ENCODE data around the gene EIPR1.
A peak's percentile ranks its signal among the peaks of the same experiment; 100 is the strongest.

Gene EIPR1

GRCh38 chr2:3312576-3313345 lies 64.9 kb downstream of the EIPR1 start:
- Histone ChIP-seq H3K4me1 (ENCODE audit: insufficient read depth, low read length) (peaks cover 7% of the 10 kb centered on the region), H3K4me3 (ENCODE audit: low read length) (no peak overlapping the region), H3K36me3 (ENCODE audit: insufficient read depth, low read length) (no peaks in the 10 kb centered on the region), H3K9me3 (ENCODE audit: low read length) (peaks cover 2% of the 10 kb centered on the region), H3K27me3 (ENCODE audit: insufficient read depth, low read length) (no peaks in the 10 kb centered on the region), H2AFZ (ENCODE audit: low read depth, low read length) (no peak overlapping the region)

GRCh38 chr2:3311601-3312000 lies 66.0 kb downstream of the EIPR1 start:
- H3K4me1 ChIP-seq (ENCODE audit: insufficient read depth, low read length) = peaks cover 7% of the 10 kb centered on the region
- H2AFZ ChIP-seq (ENCODE audit: low read depth, low read length) = no peak overlapping the region
- H3K27me3 ChIP-seq (ENCODE audit: insufficient read depth, low read length) = no peaks in the 10 kb centered on the region
- peaks cover 2% of the 10 kb centered on the region for H3K9me3 ChIP-seq (ENCODE audit: low read length)
- no peaks in the 10 kb centered on the region for H3K36me3 ChIP-seq (ENCODE audit: insufficient read depth, low read length)
- H3K4me3 ChIP-seq (ENCODE audit: low read length) = no peak overlapping the region

DNA sequence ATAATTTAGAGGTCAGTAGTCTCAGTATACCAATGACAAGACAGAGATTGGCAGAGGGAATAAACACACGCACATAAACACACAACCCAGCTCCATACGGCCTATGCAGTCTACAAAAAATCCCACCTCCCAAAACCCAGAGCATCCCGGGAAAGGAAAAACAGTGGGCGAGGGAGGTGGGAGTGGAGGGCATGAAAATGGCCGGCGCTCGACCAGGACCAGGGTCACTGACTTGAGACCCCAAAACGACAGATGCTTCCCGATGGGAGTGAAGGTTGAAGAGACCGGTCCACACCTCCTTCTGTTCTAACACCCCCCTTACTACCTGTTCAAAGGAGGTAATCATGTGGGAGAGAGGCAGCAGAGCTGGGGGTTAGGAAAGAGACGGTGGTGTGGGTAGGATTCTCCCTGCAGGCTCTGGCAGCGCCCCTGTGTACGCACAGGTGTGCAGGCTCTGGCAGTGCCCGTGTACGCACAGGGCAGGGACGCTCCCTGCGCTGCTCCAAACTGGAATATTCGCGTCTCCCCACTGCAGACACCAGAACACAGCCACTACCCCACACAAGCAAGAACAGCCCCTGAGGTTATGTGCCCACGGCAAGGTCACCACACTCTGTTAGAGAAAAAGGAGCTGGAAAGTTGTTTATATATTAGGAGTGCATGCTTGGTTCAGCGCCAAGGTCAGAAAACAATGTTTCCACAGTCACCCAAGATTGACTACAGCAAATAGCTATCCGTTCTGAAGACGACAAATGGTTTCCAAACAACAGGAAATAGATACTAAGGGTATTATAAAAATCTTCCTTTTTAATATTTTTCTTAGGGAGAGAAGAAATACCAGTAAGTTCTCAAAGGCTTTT lies 67.9 kb downstream of the EIPR1 start:
- Histone ChIP-seq H3K36me3 (ENCODE audit: insufficient read depth, low read length) (no peaks in the 10 kb centered on the region), H3K4me3 (ENCODE audit: low read length) (no peak overlapping the region), H3K27me3 (ENCODE audit: insufficient read depth, low read length) (no peaks in the 10 kb centered on the region), H3K4me1 (ENCODE audit: insufficient read depth, low read length) (peaks cover 7% of the 10 kb centered on the region), H2AFZ (ENCODE audit: low read depth, low read length) (no peak overlapping the region), H3K9me3 (ENCODE audit: low read length) (peaks cover 2% of the 10 kb centered on the region)

- peaks cover 2% of the 10 kb centered on the region for H3K9me3 ChIP-seq (ENCODE audit: low read length)
- no peak overlapping the region for H3K4me3 ChIP-seq (ENCODE audit: low read length)
- no peak overlapping the region for H2AFZ ChIP-seq (ENCODE audit: low read depth, low read length)
- no peaks in the 10 kb centered on the region for H3K27me3 ChIP-seq (ENCODE audit: insufficient read depth, low read length)
- peaks cover 11% of the 10 kb centered on the region for H3K4me1 ChIP-seq (ENCODE audit: insufficient read depth, low read length)
- no peaks in the 10 kb centered on the region for H3K36me3 ChIP-seq (ENCODE audit: insufficient read depth, low read length)
Observed at GRCh38 chr2:3307901-3308300, 69.7 kb downstream of the EIPR1 start.

DNA sequence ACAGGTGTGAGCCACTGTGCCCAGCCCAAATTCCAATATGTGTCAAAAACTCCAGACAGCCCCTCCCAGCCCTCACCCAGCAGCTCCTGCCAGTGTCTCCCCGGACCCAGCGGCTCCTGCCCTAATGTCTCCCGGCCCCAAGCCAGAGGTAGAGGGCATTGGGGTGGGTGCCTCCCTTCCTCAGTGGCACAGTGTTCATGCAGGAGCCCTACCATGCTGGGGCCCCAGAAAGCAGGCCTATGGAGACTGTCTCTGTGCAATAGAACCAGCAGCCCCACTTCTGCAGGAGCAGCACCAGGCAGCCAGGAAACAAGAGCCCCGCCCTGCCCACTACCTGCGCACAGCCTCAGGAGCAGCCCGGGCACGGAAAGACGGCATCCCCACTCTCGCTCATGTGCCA lies 70.4 kb downstream of the EIPR1 start:
- Histone ChIP-seq H3K9me3 (ENCODE audit: low read length) (peaks cover 2% of the 10 kb centered on the region), H3K36me3 (ENCODE audit: insufficient read depth, low read length) (no peaks in the 10 kb centered on the region), H3K27me3 (ENCODE audit: insufficient read depth, low read length) (no peaks in the 10 kb centered on the region), H3K4me1 (ENCODE audit: insufficient read depth, low read length) (peaks cover 17% of the 10 kb centered on the region), H2AFZ (ENCODE audit: low read depth, low read length) (no peak overlapping the region), H3K4me3 (ENCODE audit: low read length) (no peak overlapping the region)

DNA sequence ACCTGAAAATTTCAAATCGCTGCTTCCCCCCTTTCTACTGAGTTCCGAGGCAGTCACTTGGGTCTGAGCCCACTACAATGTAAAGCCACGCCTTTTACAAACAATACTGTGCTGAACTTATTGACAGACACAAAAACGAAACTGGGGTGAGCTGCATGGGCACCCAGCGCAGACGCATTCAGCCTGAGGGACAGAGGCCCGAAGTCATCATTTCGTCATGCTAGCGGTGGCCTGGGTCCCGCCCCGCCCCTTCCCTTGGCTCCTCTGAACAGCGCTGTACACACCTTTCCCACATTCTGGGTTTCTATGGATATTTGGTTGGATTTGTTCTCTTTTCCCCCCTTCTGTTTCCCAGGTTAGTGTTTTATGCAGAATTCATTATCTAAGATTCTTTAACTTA lies 71.7 kb downstream of the EIPR1 start:
- no peak overlapping the region for H2AFZ ChIP-seq (ENCODE audit: low read depth, low read length)
- no peaks in the 10 kb centered on the region for H3K27me3 ChIP-seq (ENCODE audit: insufficient read depth, low read length)
- no peaks in the 10 kb centered on the region for H3K36me3 ChIP-seq (ENCODE audit: insufficient read depth, low read length)
- H3K4me3 ChIP-seq (ENCODE audit: low read length) = no peak overlapping the region
- H3K9me3 ChIP-seq (ENCODE audit: low read length) = peaks cover 2% of the 10 kb centered on the region
- H3K4me1 ChIP-seq (ENCODE audit: insufficient read depth, low read length) = peaks cover 20% of the 10 kb centered on the region

- no peaks in the 10 kb centered on the region for H3K36me3 ChIP-seq (ENCODE audit: insufficient read depth, low read length)
- H3K27me3 ChIP-seq (ENCODE audit: insufficient read depth, low read length) = no peaks in the 10 kb centered on the region
- H3K4me1 ChIP-seq (ENCODE audit: insufficient read depth, low read length) = peaks cover 20% of the 10 kb centered on the region
- H3K4me3 ChIP-seq (ENCODE audit: low read length) = no peak overlapping the region
- peaks cover 2% of the 10 kb centered on the region for H3K9me3 ChIP-seq (ENCODE audit: low read length)
- no peak overlapping the region for H2AFZ ChIP-seq (ENCODE audit: low read depth, low read length)
Observed at GRCh38 chr2:3305431-3305830, 72.2 kb downstream of the EIPR1 start.

GRCh38 chr2:3303583-3304406 lies 73.8 kb downstream of the EIPR1 start:
- H3K4me3 ChIP-seq (ENCODE audit: low read length) = peak overlapping the region; percentile 35
- no peaks in the 10 kb centered on the region for H3K9me3 ChIP-seq (ENCODE audit: low read length)
- no peaks in the 10 kb centered on the region for H3K36me3 ChIP-seq (ENCODE audit: insufficient read depth, low read length)
- H2AFZ ChIP-seq (ENCODE audit: low read depth, low read length) = no peak overlapping the region
- peaks cover 20% of the 10 kb centered on the region for H3K4me1 ChIP-seq (ENCODE audit: insufficient read depth, low read length)
- no peaks in the 10 kb centered on the region for H3K27me3 ChIP-seq (ENCODE audit: insufficient read depth, low read length)

GRCh38 chr2:3302751-3303582 lies 74.7 kb downstream of the EIPR1 start:
- H3K27me3 ChIP-seq (ENCODE audit: insufficient read depth, low read length) = no peaks in the 10 kb centered on the region
- peak overlapping the region; percentile 35 for H3K4me3 ChIP-seq (ENCODE audit: low read length)

DNA sequence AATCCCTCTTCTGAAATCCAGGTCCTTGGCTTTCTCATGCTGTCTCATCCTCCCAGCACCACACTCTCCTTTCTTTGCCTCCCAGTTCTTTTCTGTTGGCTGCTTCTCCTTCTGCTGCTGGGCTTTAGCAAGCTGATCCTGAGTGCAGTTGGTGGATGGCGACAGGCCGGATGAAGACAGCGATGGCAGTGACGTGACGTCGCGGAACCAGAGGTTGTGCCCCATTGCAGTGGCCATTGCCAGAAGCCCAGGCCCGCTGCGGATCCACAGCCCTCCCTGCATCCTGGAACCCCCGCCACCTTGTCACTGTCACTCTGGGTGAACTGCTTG lies 75.2 kb downstream of the EIPR1 start:
- Histone ChIP-seq H2AFZ (ENCODE audit: low read depth, low read length) (no peak overlapping the region), H3K36me3 (ENCODE audit: insufficient read depth, low read length) (no peaks in the 10 kb centered on the region), H3K4me3 (ENCODE audit: low read length) (no peak overlapping the region), H3K4me1 (ENCODE audit: insufficient read depth, low read length) (peaks cover 15% of the 10 kb centered on the region), H3K27me3 (ENCODE audit: insufficient read depth, low read length) (no peaks in the 10 kb centered on the region), H3K9me3 (ENCODE audit: low read length) (no peaks in the 10 kb centered on the region)

More at GRCh38 chr2:3302751-3303582, 74.7 kb downstream of the EIPR1 start:
- Histone ChIP-seq H3K9me3 (ENCODE audit: low read length) (no peaks in the 10 kb centered on the region), H2AFZ (ENCODE audit: low read depth, low read length) (no peak overlapping the region), H3K36me3 (ENCODE audit: insufficient read depth, low read length) (no peaks in the 10 kb centered on the region), H3K4me1 (ENCODE audit: insufficient read depth, low read length) (peaks cover 15% of the 10 kb centered on the region)

GRCh38 chr2:3301001-3301400 lies 76.6 kb downstream of the EIPR1 start:
- H3K9me3 ChIP-seq (ENCODE audit: low read length) = no peaks in the 10 kb centered on the region
- no peaks in the 10 kb centered on the region for H3K27me3 ChIP-seq (ENCODE audit: insufficient read depth, low read length)
- no peak overlapping the region for H2AFZ ChIP-seq (ENCODE audit: low read depth, low read length)
- no peaks in the 10 kb centered on the region for H3K36me3 ChIP-seq (ENCODE audit: insufficient read depth, low read length)
- H3K4me3 ChIP-seq (ENCODE audit: low read length) = no peak overlapping the region
- H3K4me1 ChIP-seq (ENCODE audit: insufficient read depth, low read length) = peaks cover 15% of the 10 kb centered on the region

GRCh38 chr2:3300224-3300995 lies 77.2 kb downstream of the EIPR1 start:
- H3K27me3 ChIP-seq (ENCODE audit: insufficient read depth, low read length) = no peaks in the 10 kb centered on the region
- H3K4me1 ChIP-seq (ENCODE audit: insufficient read depth, low read length) = peaks cover 15% of the 10 kb centered on the region
- H2AFZ ChIP-seq (ENCODE audit: low read depth, low read length) = no peak overlapping the region
- H3K36me3 ChIP-seq (ENCODE audit: insufficient read depth, low read length) = no peaks in the 10 kb centered on the region
- H3K9me3 ChIP-seq (ENCODE audit: low read length) = no peaks in the 10 kb centered on the region
- no peak overlapping the region for H3K4me3 ChIP-seq (ENCODE audit: low read length)
